Neural cell (in vitro differentiated cells): Measurements from ENCODE around the gene C1QTNF8. TPM values are rescaled to one million over a fixed set of nuclear protein-coding genes. Genes with fewer than 3 reads are reported as not detected.

Experiments used
- H2AFZ ChIP-seq: fragments of 200-600, 300-800 bp; sonication (generic), shearing (Covaris generic); 2 replicates; pipeline ENCODE4 v1.6.0; 2014; ENCODE audit warnings: low read depth, mild to moderate bottlenecking, antibody characterized with exemption, low read length, moderate library complexity
- H3F3A ChIP-seq: fragments of 200-600 bp; shearing (Covaris generic); 2 replicates; pipeline ENCODE4 v1.6.1; 2016; ENCODE audit warnings: mild to moderate bottlenecking, moderate library complexity, mixed read lengths, antibody characterized with exemption, low read length; ENCODE audit not compliant: insufficient read depth, poor library complexity, severe bottlenecking
- H3K27ac ChIP-seq: fragments of 200-600, 300-800 bp; sonication (generic), shearing (Covaris generic); 2 replicates; pipeline ENCODE4 v1.5.1; 2014; ENCODE audit warnings: mild to moderate bottlenecking, low read length, moderate library complexity
- H3K27me3 ChIP-seq: fragments of 300-800, 200-600 bp; sonication (generic), shearing (Covaris generic); 2 replicates; pipeline ENCODE4 v1.6.0; 2014; ENCODE audit warnings: mild to moderate bottlenecking, low read depth, low read length, moderate library complexity; ENCODE audit not compliant: insufficient read depth
- H3K36me3 ChIP-seq: fragments of 300-800, 200-600 bp; sonication (generic), shearing (Covaris generic); 2 replicates; pipeline ENCODE4 v1.5.1; 2014; ENCODE audit warnings: mild to moderate bottlenecking, antibody characterized with exemption, low read length, moderate library complexity; ENCODE audit not compliant: insufficient read depth
- H3K4me2 ChIP-seq: fragments of 300-800, 200-600 bp; sonication (generic), shearing (Covaris generic); 2 replicates; pipeline ENCODE4 v1.6.0; 2014; ENCODE audit warnings: mild to moderate bottlenecking, low read length
- H3K4me3 ChIP-seq: fragments of 300-800, 200-600 bp; sonication (generic), shearing (Covaris generic); 2 replicates; pipeline ENCODE4 v1.5.1; 2014; ENCODE audit warnings: mild to moderate bottlenecking, low read length, moderate library complexity
- H3K79me2 ChIP-seq: fragments of 200-600 bp; shearing (Covaris generic); replicated peaks from 2 replicates; pipeline ENCODE4 v1.6.0; 2014; ENCODE audit warnings: mild to moderate bottlenecking, low read length, moderate library complexity; ENCODE audit not compliant: insufficient read depth
- H3K9ac ChIP-seq: fragments of 300-800, 200-600 bp; sonication (generic), shearing (Covaris generic); 2 replicates; pipeline ENCODE4 v1.6.1; 2016; ENCODE audit warnings: mild to moderate bottlenecking, low read length, mixed read lengths
- H3K9me2 ChIP-seq: fragments of 200-600 bp; shearing (Covaris generic); 2 replicates; pipeline ENCODE4 v1.6.1; 2016; ENCODE audit warnings: mild to moderate bottlenecking, low read length, mixed read lengths; ENCODE audit not compliant: insufficient read depth
- H3K9me3 ChIP-seq: fragments of 200-600, 300-800 bp; sonication (generic), shearing (Covaris generic); 2 replicates; pipeline ENCODE4 v1.6.1; 2016; ENCODE audit warnings: mild to moderate bottlenecking, mixed run types, low read length, moderate library complexity, mixed read lengths
- H4K20me1 ChIP-seq: fragments of 200-600 bp; shearing (Covaris generic); 2 replicates; pipeline ENCODE4 v1.6.1; 2016; ENCODE audit warnings: mild to moderate bottlenecking, mixed run types; ENCODE audit not compliant: insufficient read depth
- EP300 ChIP-seq: fragments of 450-650 bp; conservative IDR thresholded peaks from 2 replicates; pipeline ENCODE4 v1.6.1; 2014; ENCODE audit warnings: antibody characterized with exemption, mild to moderate bottlenecking, moderate library complexity; ENCODE audit not compliant: poor library complexity, severe bottlenecking
- EZH2 ChIP-seq: fragments of 200-600, 300-800 bp; shearing (Covaris generic), sonication (generic); IDR thresholded peaks from 2 replicates; pipeline ENCODE4 v1.6.1; 2014; ENCODE audit warnings: antibody characterized with exemption, low read length, borderline replicate concordance, mild to moderate bottlenecking; ENCODE audit not compliant: insufficient read depth, poor library complexity, severe bottlenecking
- MXI1 ChIP-seq: fragments of 450-650 bp; conservative IDR thresholded peaks from 2 replicates; pipeline ENCODE4 v1.6.1; 2014; ENCODE audit warnings: antibody characterized with exemption, mild to moderate bottlenecking; ENCODE audit not compliant: poor library complexity, severe bottlenecking
- POLR2AphosphoS5 ChIP-seq: IDR thresholded peaks from 2 replicates; pipeline ENCODE4 v1.6.1; 2012
- RAD21 ChIP-seq: fragments of 450-650 bp; conservative IDR thresholded peaks from 2 replicates; pipeline ENCODE4 v1.6.1; 2014; ENCODE audit warnings: antibody characterized with exemption, mild to moderate bottlenecking, moderate library complexity
- SMC3 ChIP-seq: fragments of 450-650 bp; conservative IDR thresholded peaks from 2 replicates; pipeline ENCODE4 v1.6.1; 2014; ENCODE audit warnings: antibody characterized with exemption, mild to moderate bottlenecking, moderate library complexity; ENCODE audit not compliant: poor library complexity
- TAF1 ChIP-seq: IDR thresholded peaks from 2 replicates; pipeline ENCODE4 v1.6.1; 2012; ENCODE audit warnings: low read depth
- polyA plus RNA-seq: library from polyadenylated mRNA; depleted of rRNA; stranded (reverse); fragments of >200 nt; gene quantifications from 2 replicates; pipeline ENCODE4 v1.2.3, GENCODE V29; 2014
- TF ChIP-seq, protein P1 (sequence below): fragments of 450-650 bp; IDR thresholded peaks from 2 replicates; pipeline ENCODE4 v1.5.1; 2014; ENCODE audit warnings: antibody characterized with exemption, mild to moderate bottlenecking, moderate library complexity; ENCODE audit not compliant: poor library complexity, severe bottlenecking
- TF ChIP-seq, protein P2 (sequence below): IDR thresholded peaks from 2 replicates; pipeline ENCODE4 v1.6.1; 2012; ENCODE audit warnings: borderline replicate concordance

Gene C1QTNF8
- polyA plus RNA-seq, 1 donor from 2014 or later = 0.79 TPM

DNA sequence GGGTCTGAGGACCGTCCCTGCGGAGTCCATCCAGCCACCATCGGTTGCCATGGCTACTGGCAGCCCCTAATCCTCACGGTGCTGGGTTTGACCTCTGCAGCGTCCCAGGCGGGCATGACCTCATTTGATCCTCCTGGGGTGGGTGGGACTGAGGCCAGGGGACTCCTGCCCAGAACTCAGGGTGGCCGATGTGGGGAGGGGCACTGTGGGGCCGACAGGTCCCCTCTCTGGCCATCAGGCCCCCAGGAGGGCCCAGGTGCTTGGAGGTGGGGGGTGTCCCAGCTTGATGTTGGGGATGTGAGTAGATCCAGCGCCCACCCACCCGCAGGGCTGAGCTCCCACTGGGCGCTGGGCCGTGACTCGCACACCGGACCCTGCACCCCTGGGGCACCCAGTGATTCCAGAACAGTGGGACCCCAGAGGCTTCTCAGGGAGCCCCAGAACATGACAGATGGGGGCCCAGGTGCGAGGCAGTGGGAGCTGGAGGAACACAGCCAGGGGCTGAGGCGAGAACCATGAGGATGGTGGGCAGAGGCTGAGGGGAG lies 25.1 kb downstream of the C1QTNF8 start:
- Histone ChIP-seq H3K9me3 (no peaks in the 10 kb centered on the region), H3K36me3 (no peaks in the 10 kb centered on the region), H2AFZ (no peak overlapping the region), H3K27ac (no peak overlapping the region), H3K9ac (no peak overlapping the region), H3F3A (no peaks in the 10 kb centered on the region), H3K27me3 (peaks cover 20% of the 10 kb centered on the region), H3K9me2 (no peaks in the 10 kb centered on the region), H3K4me2 (no peak overlapping the region), H3K4me3 (no peak overlapping the region), H3K79me2 (no peaks in the 10 kb centered on the region), H4K20me1 (no peaks in the 10 kb centered on the region)
- TF ChIP-seq SMC3 (no peak), EP300 (no peak), MXI1 (no peak), POLR2AphosphoS5 (no peak), EZH2 (no peak), TAF1 (no peak), RAD21 (no peak)
- TF ChIP-seq, protein P1, sequence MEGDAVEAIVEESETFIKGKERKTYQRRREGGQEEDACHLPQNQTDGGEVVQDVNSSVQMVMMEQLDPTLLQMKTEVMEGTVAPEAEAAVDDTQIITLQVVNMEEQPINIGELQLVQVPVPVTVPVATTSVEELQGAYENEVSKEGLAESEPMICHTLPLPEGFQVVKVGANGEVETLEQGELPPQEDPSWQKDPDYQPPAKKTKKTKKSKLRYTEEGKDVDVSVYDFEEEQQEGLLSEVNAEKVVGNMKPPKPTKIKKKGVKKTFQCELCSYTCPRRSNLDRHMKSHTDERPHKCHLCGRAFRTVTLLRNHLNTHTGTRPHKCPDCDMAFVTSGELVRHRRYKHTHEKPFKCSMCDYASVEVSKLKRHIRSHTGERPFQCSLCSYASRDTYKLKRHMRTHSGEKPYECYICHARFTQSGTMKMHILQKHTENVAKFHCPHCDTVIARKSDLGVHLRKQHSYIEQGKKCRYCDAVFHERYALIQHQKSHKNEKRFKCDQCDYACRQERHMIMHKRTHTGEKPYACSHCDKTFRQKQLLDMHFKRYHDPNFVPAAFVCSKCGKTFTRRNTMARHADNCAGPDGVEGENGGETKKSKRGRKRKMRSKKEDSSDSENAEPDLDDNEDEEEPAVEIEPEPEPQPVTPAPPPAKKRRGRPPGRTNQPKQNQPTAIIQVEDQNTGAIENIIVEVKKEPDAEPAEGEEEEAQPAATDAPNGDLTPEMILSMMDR = no peak
- TF ChIP-seq, protein P2, sequence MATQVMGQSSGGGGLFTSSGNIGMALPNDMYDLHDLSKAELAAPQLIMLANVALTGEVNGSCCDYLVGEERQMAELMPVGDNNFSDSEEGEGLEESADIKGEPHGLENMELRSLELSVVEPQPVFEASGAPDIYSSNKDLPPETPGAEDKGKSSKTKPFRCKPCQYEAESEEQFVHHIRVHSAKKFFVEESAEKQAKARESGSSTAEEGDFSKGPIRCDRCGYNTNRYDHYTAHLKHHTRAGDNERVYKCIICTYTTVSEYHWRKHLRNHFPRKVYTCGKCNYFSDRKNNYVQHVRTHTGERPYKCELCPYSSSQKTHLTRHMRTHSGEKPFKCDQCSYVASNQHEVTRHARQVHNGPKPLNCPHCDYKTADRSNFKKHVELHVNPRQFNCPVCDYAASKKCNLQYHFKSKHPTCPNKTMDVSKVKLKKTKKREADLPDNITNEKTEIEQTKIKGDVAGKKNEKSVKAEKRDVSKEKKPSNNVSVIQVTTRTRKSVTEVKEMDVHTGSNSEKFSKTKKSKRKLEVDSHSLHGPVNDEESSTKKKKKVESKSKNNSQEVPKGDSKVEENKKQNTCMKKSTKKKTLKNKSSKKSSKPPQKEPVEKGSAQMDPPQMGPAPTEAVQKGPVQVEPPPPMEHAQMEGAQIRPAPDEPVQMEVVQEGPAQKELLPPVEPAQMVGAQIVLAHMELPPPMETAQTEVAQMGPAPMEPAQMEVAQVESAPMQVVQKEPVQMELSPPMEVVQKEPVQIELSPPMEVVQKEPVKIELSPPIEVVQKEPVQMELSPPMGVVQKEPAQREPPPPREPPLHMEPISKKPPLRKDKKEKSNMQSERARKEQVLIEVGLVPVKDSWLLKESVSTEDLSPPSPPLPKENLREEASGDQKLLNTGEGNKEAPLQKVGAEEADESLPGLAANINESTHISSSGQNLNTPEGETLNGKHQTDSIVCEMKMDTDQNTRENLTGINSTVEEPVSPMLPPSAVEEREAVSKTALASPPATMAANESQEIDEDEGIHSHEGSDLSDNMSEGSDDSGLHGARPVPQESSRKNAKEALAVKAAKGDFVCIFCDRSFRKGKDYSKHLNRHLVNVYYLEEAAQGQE = no peak

DNA sequence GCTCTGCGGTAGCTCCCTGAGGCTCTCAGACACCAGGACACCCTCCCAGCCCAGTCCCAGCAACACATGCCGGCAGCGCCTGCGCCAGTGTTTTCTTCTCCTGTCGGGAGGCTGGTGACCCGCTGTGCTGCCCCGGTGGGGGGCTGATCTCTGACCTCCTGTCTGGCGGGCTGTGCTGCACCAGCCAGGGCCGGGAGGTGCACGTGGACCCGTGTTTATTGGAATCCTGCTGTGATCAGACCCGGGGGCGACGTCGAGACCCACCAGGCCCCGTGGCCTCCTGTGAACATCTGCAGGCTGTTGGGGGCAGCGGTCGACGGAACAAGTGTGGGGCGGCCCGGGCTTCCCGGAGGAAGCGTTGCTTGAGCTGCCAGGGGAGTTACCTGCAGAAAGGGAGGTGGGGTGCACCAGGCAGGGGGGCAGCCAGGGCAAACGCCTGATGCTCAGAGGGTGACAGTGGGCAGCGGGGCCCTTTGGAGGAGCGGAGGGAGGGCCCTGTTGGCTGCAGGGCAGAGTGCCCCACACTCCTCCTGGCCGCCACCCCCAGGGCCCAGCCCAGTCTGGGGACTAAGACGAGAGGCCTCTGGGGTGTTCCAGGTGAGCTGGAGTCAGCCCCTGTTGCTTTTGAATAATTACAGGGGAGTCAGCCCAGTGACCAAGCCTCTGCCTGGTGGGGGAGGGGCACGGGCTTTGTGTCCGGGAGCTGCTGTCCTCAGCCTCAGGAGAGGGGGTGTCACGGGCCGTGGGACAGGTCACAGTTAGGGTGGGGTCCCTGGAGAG lies 25.8 kb downstream of the C1QTNF8 start:
- Histone ChIP-seq H3K79me2 (no peaks in the 10 kb centered on the region), H3K4me3 (no peak overlapping the region), H3K36me3 (no peaks in the 10 kb centered on the region), H3K4me2 (no peak overlapping the region), H3K27ac (no peak overlapping the region), H3K9ac (no peak overlapping the region), H3K27me3 (peaks cover 20% of the 10 kb centered on the region), H3F3A (no peaks in the 10 kb centered on the region), H3K9me2 (no peaks in the 10 kb centered on the region), H2AFZ (no peak overlapping the region), H3K9me3 (no peaks in the 10 kb centered on the region), H4K20me1 (no peaks in the 10 kb centered on the region)
- TF ChIP-seq TAF1 = no peak
- TF ChIP-seq EP300 = no peak
- no peak for TF ChIP-seq SMC3
- TF ChIP-seq POLR2AphosphoS5 = no peak
- TF ChIP-seq MXI1 = no peak
- TF ChIP-seq, protein P2 = no peak
- no peak for TF ChIP-seq EZH2
- TF ChIP-seq, protein P1 = no peak
- no peak for TF ChIP-seq RAD21
